Activated B cell treated with CpG ODN at 0.5 μM for 24 hours (primary cell): ENCODE data around the gene ROR1. TPM values are rescaled to one million over a fixed set of nuclear protein-coding genes. Genes with fewer than 3 reads are reported as not detected.

Source experiments
- ATAC-seq: fragments of 200-7000 bp; cut with Tn5 transposase; one replicate; pipeline ENCODE4 v1.10.0; 2021; ENCODE audit warnings: low read depth, mild to moderate bottlenecking, moderate library complexity
- CTCF ChIA-PET: fragments of 350-600 bp; sonication (Branson Sonifier 250); formaldehyde crosslinking; loops from one replicate; lab custom pipeline; 2021; ENCODE audit warnings: antibody characterized with exemption; lab: Charles Lee
- POLR2A ChIA-PET: fragments of 350-600 bp; sonication (Branson Sonifier 250); formaldehyde crosslinking; loops from one replicate; lab custom pipeline; 2021; ENCODE audit warnings: antibody characterized with exemption; lab: Charles Lee
- DNase-seq: peaks from one replicate; pipeline ENCODE4 v3.0.0; 2022
- H3K27ac Mint-ChIP-seq: one replicate; pipeline ENCODE4 v1.8.0; 2020; ENCODE audit warnings: mixed read lengths
- H3K27me3 Mint-ChIP-seq: one replicate; pipeline ENCODE4 v1.8.0; 2021; ENCODE audit warnings: mixed read lengths
- H3K36me3 Mint-ChIP-seq: one replicate; pipeline ENCODE4 v1.8.0; 2021; ENCODE audit warnings: low read depth, mixed read lengths
- H3K4me1 Mint-ChIP-seq: one replicate; pipeline ENCODE4 v1.8.0; 2021; ENCODE audit warnings: mixed read lengths
- H3K4me3 Mint-ChIP-seq: one replicate; pipeline ENCODE4 v1.8.0; 2020; ENCODE audit warnings: mild to moderate bottlenecking, mixed read lengths
- H3K9me3 Mint-ChIP-seq: one replicate; pipeline ENCODE4 v1.8.0; 2020; ENCODE audit warnings: mixed read lengths
- intact Hi-C: fragments of 100-400 bp; cut with micrococcal nuclease; formaldehyde crosslinking; loops from one replicate; pipeline ENCODE4 v1.15.1; 2024
- total RNA-seq: library from RNA; stranded (reverse); gene quantifications from 2 replicates; pipeline ENCODE4 v1.2.3, GENCODE V29; 2022
- TF ChIP-seq, protein P1 (sequence below): fragments of 200-600 bp; IDR thresholded peaks from one replicate; pipeline ENCODE4 v1.8.0; 2022; ENCODE audit warnings: antibody characterized with exemption, mild to moderate bottlenecking

Gene ROR1
- total RNA-seq, 1 donor from 2014 or later: 2.2 TPM

DNA sequence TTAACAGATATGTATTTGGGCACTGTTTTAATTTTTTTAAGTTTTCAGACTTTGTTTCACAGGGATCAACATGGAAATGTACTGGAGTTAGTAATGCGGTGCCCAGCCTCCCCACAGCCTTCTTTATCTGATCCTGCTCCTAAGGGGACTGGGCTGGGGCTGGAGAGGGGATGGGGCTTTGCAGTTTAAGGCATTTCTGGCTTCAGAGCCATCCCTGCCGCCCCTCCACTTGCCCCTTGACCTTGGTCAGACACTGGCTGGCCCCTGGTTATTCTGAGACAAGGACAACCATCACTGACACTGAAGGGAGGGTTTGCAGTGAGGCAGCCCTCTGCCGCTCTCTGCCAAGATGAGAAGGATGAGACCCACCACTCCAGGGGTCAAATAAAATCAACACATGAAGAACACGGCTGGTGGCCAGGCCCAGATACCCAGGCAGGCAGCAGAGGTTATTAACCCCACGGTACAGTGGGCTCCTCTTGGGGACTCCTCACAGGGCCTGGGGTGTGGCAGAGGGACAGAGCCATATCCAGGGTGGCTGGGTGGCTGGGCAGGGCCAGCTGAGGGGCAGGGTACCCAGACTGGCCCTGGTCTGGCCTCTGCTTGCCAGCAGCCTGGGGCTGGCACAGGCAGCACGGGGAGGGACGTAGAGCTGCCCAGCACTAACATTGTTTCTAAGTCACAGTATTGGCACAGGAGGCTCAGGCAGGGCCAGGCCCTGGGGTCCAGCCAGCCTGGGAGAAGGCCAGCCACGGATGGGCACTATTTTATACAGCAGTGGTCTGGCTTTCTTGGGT lies 422.5 kb downstream of the ROR1 start:
- ATAC-seq: no peak
- no peak overlapping the region for H3K4me3 Mint-ChIP-seq
- POLR2A ChIA-PET: no interaction called here
- no peak overlapping the region for H3K27ac Mint-ChIP-seq
- no peak for DNase-seq
- H3K27me3 Mint-ChIP-seq: no peaks in the 10 kb centered on the region
- TF ChIP-seq, protein P1, sequence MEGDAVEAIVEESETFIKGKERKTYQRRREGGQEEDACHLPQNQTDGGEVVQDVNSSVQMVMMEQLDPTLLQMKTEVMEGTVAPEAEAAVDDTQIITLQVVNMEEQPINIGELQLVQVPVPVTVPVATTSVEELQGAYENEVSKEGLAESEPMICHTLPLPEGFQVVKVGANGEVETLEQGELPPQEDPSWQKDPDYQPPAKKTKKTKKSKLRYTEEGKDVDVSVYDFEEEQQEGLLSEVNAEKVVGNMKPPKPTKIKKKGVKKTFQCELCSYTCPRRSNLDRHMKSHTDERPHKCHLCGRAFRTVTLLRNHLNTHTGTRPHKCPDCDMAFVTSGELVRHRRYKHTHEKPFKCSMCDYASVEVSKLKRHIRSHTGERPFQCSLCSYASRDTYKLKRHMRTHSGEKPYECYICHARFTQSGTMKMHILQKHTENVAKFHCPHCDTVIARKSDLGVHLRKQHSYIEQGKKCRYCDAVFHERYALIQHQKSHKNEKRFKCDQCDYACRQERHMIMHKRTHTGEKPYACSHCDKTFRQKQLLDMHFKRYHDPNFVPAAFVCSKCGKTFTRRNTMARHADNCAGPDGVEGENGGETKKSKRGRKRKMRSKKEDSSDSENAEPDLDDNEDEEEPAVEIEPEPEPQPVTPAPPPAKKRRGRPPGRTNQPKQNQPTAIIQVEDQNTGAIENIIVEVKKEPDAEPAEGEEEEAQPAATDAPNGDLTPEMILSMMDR: no peak
- H3K4me1 Mint-ChIP-seq: no peaks in the 10 kb centered on the region
- intact Hi-C loops: no loop called here
- H3K36me3 Mint-ChIP-seq: no peaks in the 10 kb centered on the region
- H3K9me3 Mint-ChIP-seq: no peaks in the 10 kb centered on the region
- CTCF ChIA-PET: no interaction called here

DNA sequence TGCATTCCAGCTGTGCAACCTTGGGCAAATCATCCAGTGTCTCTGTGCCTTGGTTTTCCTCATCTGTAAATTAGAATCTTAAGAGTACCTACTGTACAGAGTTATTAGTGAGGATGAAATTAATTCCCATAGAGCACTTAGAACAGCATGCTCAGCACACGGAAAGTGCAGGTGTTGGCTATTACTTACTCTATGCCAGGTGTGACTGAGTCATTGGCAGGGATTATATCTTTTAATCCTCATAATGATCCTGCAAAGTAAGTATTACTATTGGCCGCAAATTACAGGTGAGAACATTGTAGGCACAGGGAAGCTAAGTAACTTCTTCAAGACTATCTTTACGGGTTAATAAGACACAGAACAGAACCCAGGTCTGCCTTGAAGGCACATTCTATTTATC lies 423.3 kb downstream of the ROR1 start:
- TF ChIP-seq, protein P1: no peak
- Mint-ChIP-seq H3K9me3 (no peaks in the 10 kb centered on the region), H3K4me3 (no peak overlapping the region), H3K27me3 (no peaks in the 10 kb centered on the region), H3K4me1 (no peaks in the 10 kb centered on the region), H3K36me3 (no peaks in the 10 kb centered on the region), H3K27ac (no peak overlapping the region)
- DNase-seq (no peak), ATAC-seq (no peak)
- intact Hi-C loops: no loop called here
- CTCF ChIA-PET: no interaction called here
- POLR2A ChIA-PET: no interaction called here

DNA sequence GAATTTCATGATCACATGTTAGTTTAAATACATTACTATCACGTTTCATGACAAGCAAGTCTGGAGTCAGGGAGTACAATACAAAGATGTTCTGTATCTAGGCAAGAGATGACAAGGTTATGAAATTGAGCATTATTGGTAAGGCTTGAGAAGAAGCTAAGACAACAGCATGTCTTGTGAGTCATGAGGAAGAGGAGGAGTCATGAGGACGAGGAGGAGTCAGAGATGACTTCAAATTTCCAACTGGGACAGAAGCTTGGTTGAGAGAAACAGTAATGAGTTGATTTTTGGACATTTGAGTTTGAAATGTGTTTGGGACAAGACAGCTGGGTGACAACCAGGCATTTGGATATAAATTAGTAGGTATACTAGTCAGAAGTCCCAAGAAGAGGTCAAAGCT lies 425.3 kb downstream of the ROR1 start:
- no peak overlapping the region for H3K27ac Mint-ChIP-seq
- ATAC-seq (no peak), DNase-seq (no peak)
- H3K36me3 Mint-ChIP-seq: no peaks in the 10 kb centered on the region
- no peaks in the 10 kb centered on the region for H3K27me3 Mint-ChIP-seq
- TF ChIP-seq, protein P1: no peak
- POLR2A ChIA-PET: no interaction called here
- no peaks in the 10 kb centered on the region for H3K9me3 Mint-ChIP-seq
- CTCF ChIA-PET: no interaction called here
- intact Hi-C loops: no loop called here
- H3K4me1 Mint-ChIP-seq: no peaks in the 10 kb centered on the region
- H3K4me3 Mint-ChIP-seq: no peak overlapping the region

DNA sequence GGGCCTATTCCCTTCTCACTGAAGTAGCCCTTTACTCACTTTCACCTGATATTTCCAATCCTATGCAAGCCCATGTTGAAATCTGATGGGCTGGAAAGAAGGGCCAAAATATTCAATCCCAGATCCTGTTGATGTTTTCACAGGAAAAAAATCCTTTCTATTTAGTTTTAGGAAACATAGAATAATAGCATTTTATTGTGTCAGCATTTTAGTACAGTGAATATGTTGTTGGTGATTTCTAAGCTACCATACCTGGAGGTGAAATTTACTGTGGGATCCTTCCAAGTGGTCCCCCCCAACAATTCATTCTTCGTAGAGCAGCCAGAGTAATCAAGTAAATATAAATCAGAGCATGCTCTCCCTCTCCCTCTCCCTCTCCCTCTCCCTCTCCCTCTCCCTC lies 426.2 kb downstream of the ROR1 start:
- no peak overlapping the region for H3K4me3 Mint-ChIP-seq
- CTCF ChIA-PET: no interaction called here
- H3K27ac Mint-ChIP-seq: no peak overlapping the region
- TF ChIP-seq, protein P1: no peak
- ATAC-seq (no peak), DNase-seq (no peak)
- no peaks in the 10 kb centered on the region for H3K9me3 Mint-ChIP-seq
- no peaks in the 10 kb centered on the region for H3K36me3 Mint-ChIP-seq
- no peaks in the 10 kb centered on the region for H3K27me3 Mint-ChIP-seq
- intact Hi-C loops: no loop called here
- no peaks in the 10 kb centered on the region for H3K4me1 Mint-ChIP-seq
- POLR2A ChIA-PET: no interaction called here

DNA sequence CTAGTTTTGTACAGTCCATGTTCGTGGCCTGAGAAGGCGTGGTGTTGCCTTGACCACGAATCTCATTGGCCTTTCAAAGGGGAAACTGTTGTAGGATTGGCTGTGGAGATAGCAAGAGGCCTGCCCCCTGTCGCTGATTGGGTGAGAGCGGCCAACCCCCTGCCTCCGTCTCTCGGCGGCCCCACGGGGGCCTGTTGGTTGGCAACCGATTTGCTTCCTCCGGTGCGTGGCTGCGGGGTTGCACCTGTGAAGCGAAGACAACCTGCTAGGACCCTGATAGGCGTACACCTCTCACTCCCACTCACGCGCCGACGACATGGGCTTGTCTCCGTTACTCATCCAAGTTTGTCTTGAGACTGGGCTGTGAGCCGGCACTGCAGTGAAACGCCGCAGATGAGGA lies 429.6 kb downstream of the ROR1 start, which contains the start of gene UBE2U:
Gene UBE2U (plus strand): TSS at position 204 of the 400 bp plus-strand sequence. CDS start 428 bp downstream, outside the sequence.
- intact Hi-C loops: no loop called here
- ATAC-seq (no peak), DNase-seq (no peak)
- TF ChIP-seq, protein P1: no peak
- Mint-ChIP-seq H3K27me3 (peaks cover 4% of the 10 kb centered on the region), H3K4me3 (no peak within 1 kb of the TSS), H3K4me1 (no peaks in the 10 kb centered on the region), H3K27ac (no peak within 1 kb of the TSS), H3K36me3 (no peaks in the 10 kb centered on the region), H3K9me3 (no peaks in the 10 kb centered on the region)
- ChIA-PET CTCF (no interaction called here), POLR2A (no interaction called here)
